B cell (primary cell): ENCODE results near the gene PTEN.

Source experiments
- EZH2 ChIP-seq: IDR thresholded peaks from 2 replicates; pipeline ENCODE4 v1.6.1; 2012; ENCODE audit warnings: borderline replicate concordance, low read depth, mild to moderate bottlenecking, moderate library complexity, low read length; ENCODE audit not compliant: insufficient read depth, poor library complexity, severe bottlenecking
- TF ChIP-seq, protein P1 (sequence below): fragments of 200-600 bp; IDR thresholded peaks from one replicate; pipeline ENCODE4 v1.8.0; 2022; ENCODE audit warnings: antibody characterized with exemption, mild to moderate bottlenecking

- TF ChIP-seq, protein P1, sequence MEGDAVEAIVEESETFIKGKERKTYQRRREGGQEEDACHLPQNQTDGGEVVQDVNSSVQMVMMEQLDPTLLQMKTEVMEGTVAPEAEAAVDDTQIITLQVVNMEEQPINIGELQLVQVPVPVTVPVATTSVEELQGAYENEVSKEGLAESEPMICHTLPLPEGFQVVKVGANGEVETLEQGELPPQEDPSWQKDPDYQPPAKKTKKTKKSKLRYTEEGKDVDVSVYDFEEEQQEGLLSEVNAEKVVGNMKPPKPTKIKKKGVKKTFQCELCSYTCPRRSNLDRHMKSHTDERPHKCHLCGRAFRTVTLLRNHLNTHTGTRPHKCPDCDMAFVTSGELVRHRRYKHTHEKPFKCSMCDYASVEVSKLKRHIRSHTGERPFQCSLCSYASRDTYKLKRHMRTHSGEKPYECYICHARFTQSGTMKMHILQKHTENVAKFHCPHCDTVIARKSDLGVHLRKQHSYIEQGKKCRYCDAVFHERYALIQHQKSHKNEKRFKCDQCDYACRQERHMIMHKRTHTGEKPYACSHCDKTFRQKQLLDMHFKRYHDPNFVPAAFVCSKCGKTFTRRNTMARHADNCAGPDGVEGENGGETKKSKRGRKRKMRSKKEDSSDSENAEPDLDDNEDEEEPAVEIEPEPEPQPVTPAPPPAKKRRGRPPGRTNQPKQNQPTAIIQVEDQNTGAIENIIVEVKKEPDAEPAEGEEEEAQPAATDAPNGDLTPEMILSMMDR: no peak
- no peak for TF ChIP-seq EZH2
Measured at GRCh38 chr10:87867453-87867852, 4.0 kb downstream of the PTEN start.
